Type B pancreatic cell (in vitro differentiated cells): ENCODE data around the gene UBA3. TPM values are rescaled to one million over a fixed set of nuclear protein-coding genes. Genes with fewer than 3 reads are reported as not detected.

Source experiments
- DNase-seq: peaks from one replicate; pipeline ENCODE4 v3.0.0; 2021; ENCODE audit warnings: mixed read lengths; ENCODE audit not compliant: unreplicated experiment; ENCODE audit errors: extremely low spot score
- H3K27ac Mint-ChIP-seq: 2 replicates; pipeline ENCODE4 v1.8.0; 2021; ENCODE audit warnings: mild to moderate bottlenecking, mixed read lengths
- H3K27me3 Mint-ChIP-seq: 2 replicates; pipeline ENCODE4 v1.8.0; 2021; ENCODE audit warnings: mixed read lengths
- H3K36me3 Mint-ChIP-seq: 2 replicates; pipeline ENCODE4 v1.8.0; 2021; ENCODE audit warnings: mixed read lengths
- H3K4me1 Mint-ChIP-seq: one replicate; pipeline ENCODE4 v1.8.0; 2021; ENCODE audit warnings: mixed read lengths; ENCODE audit not compliant: unreplicated experiment
- H3K4me3 Mint-ChIP-seq: 2 replicates; pipeline ENCODE4 v1.8.0; 2021; ENCODE audit warnings: mild to moderate bottlenecking, mixed read lengths
- H3K9me3 Mint-ChIP-seq: 2 replicates; pipeline ENCODE4 v1.8.0; 2021; ENCODE audit warnings: mixed read lengths
- long read RNA-seq: library from polyadenylated mRNA; unstranded; transcript quantifications from one replicate; pipeline ENCODE4 v2.0.0, GENCODE V29; 2020
- total RNA-seq: library from RNA; stranded (reverse); gene quantifications from 2 replicates; pipeline ENCODE4 v1.2.1, GENCODE V29; 2021; ENCODE audit warnings: low replicate concordance
- TF ChIP-seq, protein P1 (sequence below): fragments of 200-600 bp; sonication (generic); conservative IDR thresholded peaks from 2 replicates; pipeline ENCODE4 v1.5.0; 2021; ENCODE audit warnings: antibody characterized with exemption, mild to moderate bottlenecking

UBA3 gene
- 55.4 and 68.5 TPM in 2 replicates for total RNA-seq
- long read RNA-seq, transcript UBA3-201 (17 exons, 2,112 nt) = minor isoform, 50 of 250 reads
- long read RNA-seq, transcript UBA3-202 (18 exons, 2,154 nt) = major isoform, 150 of 250 reads
- long read RNA-seq, partial matches to known transcripts = 23 of 250 reads
- long read RNA-seq, other reads (novel, unspliced or antisense) = 25 of 250 reads

DNA sequence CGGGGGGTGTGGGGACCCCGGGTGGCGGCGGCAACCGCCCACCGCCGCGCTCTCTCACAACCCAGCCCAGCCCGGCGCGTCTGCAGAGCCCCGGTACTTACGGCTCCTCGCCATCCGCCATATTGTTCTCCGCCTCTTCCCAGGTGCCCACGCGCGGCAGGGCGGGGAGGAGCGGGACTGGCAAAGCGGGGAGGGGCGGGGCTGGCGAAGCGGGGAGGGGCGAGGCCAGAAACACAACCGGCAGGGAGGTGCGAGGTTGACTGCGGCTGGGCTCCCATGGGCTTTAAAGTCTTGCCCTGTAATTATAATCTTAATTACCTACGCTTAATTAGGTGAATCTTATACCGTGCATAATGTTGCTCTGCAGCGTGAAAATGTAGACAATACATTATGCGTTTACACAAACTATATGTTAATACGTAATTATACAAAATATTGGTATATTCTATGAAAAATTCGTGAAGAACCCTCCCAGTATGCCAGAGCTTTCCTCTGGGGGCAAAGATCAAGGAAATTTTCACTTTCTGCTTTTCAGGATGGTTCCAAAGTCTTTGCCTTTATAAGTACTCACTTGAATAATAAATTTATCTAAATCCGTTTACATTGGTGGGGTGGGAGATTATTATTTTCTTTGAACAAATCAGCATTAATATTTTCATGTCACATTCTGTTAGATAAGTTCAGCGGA is at the start of gene UBA3:
Gene UBA3, minus strand, starts transcription at position 133 of the 688 bp plus-strand sequence. Its CDS starts 12 bp downstream, at position 121.
- Mint-ChIP-seq H3K4me3 (peak within 1 kb of the TSS; percentile 89), H3K27ac (peak within 1 kb of the TSS; percentile 64), H3K4me1 (peaks cover 53% of the 10 kb centered on the region), H3K9me3 (no peaks in the 10 kb centered on the region), H3K36me3 (no peaks in the 10 kb centered on the region), H3K27me3 (no peaks in the 10 kb centered on the region)
- DNase-seq = peak; percentile 86
- TF ChIP-seq, protein P1, sequence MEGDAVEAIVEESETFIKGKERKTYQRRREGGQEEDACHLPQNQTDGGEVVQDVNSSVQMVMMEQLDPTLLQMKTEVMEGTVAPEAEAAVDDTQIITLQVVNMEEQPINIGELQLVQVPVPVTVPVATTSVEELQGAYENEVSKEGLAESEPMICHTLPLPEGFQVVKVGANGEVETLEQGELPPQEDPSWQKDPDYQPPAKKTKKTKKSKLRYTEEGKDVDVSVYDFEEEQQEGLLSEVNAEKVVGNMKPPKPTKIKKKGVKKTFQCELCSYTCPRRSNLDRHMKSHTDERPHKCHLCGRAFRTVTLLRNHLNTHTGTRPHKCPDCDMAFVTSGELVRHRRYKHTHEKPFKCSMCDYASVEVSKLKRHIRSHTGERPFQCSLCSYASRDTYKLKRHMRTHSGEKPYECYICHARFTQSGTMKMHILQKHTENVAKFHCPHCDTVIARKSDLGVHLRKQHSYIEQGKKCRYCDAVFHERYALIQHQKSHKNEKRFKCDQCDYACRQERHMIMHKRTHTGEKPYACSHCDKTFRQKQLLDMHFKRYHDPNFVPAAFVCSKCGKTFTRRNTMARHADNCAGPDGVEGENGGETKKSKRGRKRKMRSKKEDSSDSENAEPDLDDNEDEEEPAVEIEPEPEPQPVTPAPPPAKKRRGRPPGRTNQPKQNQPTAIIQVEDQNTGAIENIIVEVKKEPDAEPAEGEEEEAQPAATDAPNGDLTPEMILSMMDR = peak; percentile 20

DNA sequence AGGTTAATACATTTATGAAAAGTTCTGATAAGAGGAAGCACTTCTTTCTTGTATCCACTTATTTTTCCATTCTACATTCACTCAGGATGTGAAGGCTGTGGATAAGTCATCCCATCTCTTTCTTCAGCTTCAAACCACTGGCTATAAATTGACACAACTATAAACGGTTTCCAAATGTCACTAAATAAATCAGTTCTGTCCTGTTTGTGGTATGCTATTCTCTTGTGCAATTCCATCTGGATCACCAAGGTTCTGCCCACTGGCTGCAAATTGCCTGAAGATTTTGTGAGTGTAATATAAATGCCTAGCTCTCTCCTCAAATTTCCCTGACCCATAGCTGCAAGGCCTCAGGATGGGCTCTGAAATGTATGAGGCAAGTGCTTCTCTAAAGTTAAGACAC is 49.4 kb upstream of the UBA3 start:
- DNase-seq = no peak
- Mint-ChIP-seq H3K27me3 (no peaks in the 10 kb centered on the region), H3K4me1 (peaks cover 3% of the 10 kb centered on the region), H3K4me3 (no peak overlapping the region), H3K36me3 (no peaks in the 10 kb centered on the region), H3K27ac (no peak overlapping the region), H3K9me3 (no peaks in the 10 kb centered on the region)
- TF ChIP-seq, protein P1 = no peak

DNA sequence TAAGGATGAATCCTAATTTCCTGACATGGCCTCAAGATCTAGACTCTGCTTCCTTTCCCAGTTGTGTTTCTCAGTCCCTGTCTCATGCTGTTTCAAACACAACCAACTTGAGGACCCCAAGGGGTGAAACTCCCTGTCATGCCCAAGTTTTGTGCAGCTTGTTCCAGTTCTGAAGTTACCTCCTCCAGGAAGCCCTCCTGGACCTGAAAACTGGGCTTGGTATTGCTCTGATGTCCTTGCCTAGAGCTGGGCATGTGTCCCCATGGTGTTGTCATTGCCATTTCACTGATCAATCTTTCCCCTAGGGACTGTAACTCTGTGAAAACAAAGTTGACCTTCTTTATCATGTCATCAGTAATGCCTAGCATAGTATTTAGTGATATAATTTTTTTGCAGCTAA is 48.3 kb upstream of the UBA3 start:
- H3K27ac Mint-ChIP-seq = no peak overlapping the region
- H3K4me1 Mint-ChIP-seq = peaks cover 3% of the 10 kb centered on the region
- H3K27me3 Mint-ChIP-seq = no peaks in the 10 kb centered on the region
- no peak overlapping the region for H3K4me3 Mint-ChIP-seq
- no peaks in the 10 kb centered on the region for H3K9me3 Mint-ChIP-seq
- DNase-seq = no peak
- H3K36me3 Mint-ChIP-seq = no peaks in the 10 kb centered on the region
- TF ChIP-seq, protein P1 = no peak

DNA sequence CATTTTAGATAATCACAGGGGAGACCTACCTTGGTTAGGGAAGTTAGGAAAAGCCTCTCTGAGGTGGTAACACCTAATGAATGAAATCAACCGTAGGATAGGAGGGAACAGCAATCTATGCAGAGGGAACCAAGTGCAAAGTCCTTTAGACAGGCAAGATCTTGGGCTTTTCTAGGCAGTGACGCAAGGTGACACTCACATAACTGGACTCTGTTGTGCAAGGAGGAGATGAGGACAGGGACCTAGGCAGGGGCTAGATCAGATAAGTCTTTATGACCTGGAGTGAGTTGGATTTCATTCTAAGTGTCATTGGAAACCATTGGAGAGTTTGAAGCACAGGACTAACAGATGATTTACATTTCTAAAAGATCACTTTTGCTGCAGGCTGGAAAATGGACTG is 46.8 kb upstream of the UBA3 start:
- H3K36me3 Mint-ChIP-seq = no peaks in the 10 kb centered on the region
- TF ChIP-seq, protein P1 = no peak
- no peak overlapping the region for H3K4me3 Mint-ChIP-seq
- DNase-seq = no peak
- no peaks in the 10 kb centered on the region for H3K27me3 Mint-ChIP-seq
- H3K9me3 Mint-ChIP-seq = no peaks in the 10 kb centered on the region
- H3K4me1 Mint-ChIP-seq = peaks cover 5% of the 10 kb centered on the region
- no peak overlapping the region for H3K27ac Mint-ChIP-seq

DNA sequence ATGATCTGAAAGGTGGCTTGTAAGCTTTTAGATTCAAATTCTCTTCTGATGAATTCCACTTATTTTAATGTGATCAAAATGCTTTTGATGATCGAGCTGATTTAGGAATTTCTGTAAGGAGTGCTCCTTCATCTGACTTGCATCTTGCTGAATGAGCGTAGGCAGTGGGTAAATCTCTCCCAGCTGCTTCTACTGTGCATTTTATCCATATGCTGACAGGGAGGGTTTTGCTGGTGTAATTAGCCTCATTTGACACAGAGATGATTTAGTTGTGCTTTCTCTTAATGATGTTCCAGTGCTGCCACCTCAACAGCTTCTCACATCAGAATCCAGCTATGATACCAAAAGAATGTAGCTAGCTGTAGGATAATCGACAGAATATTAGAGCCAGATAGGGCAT is 46.1 kb upstream of the UBA3 start:
- H3K27ac Mint-ChIP-seq = no peak overlapping the region
- no peaks in the 10 kb centered on the region for H3K27me3 Mint-ChIP-seq
- no peaks in the 10 kb centered on the region for H3K36me3 Mint-ChIP-seq
- no peak for DNase-seq
- H3K4me1 Mint-ChIP-seq = peaks cover 10% of the 10 kb centered on the region
- H3K4me3 Mint-ChIP-seq = no peak overlapping the region
- TF ChIP-seq, protein P1 = no peak
- no peaks in the 10 kb centered on the region for H3K9me3 Mint-ChIP-seq
